ENCODE results near the gene TBX19. TPM values are rescaled to one million over a fixed set of nuclear protein-coding genes. Genes with fewer than 3 reads are reported as not detected.
A peak's percentile ranks its signal among the peaks of the same experiment; 100 is the strongest.

Gene TBX19
- total RNA-seq, 1 experiment from 2014 or later, result 2.8 TPM

DNA sequence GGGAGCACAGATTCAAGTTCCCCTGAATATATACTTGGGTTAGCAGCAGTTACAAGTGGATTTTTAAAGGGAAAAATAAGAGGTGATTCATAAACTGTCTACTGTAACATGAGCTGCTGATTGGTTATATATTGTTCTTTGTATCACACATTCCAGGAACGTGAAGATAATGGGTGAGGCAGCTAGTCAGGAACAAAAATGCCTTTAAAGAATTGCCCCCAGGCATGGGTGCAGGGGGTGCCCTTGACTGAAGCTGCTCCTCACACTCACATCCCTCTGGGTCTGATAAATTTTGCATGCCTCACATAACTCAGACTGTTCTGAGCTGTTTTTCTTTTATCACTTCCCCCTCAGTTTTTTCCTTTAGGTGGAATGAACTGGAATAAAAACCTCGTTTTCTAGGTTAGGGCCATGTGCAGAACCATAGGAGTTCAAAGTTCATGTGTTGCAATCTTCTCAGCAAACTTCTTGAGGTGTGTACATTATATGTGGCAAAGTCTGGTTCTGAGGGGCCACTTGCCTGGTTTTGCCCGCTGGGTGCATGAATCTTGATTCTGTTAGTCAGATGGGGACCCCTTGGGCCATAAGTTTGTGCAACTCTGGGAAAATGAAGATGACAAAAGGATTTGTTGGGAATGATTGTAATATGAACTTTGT lies 21.1 kb downstream of the TBX19 start:
- CTCF ChIA-PET, result interaction anchor here (1.2 to 1.6 kb wide), 3 partner anchors 20 to 67 kb away, joined by 5 to 12 read pairs (median 11); no protein-coding TSS in a partner anchor
- no peak overlapping the region for H3K4me3 ChIP-seq (ENCODE audit: low read depth, low read length)

DNA sequence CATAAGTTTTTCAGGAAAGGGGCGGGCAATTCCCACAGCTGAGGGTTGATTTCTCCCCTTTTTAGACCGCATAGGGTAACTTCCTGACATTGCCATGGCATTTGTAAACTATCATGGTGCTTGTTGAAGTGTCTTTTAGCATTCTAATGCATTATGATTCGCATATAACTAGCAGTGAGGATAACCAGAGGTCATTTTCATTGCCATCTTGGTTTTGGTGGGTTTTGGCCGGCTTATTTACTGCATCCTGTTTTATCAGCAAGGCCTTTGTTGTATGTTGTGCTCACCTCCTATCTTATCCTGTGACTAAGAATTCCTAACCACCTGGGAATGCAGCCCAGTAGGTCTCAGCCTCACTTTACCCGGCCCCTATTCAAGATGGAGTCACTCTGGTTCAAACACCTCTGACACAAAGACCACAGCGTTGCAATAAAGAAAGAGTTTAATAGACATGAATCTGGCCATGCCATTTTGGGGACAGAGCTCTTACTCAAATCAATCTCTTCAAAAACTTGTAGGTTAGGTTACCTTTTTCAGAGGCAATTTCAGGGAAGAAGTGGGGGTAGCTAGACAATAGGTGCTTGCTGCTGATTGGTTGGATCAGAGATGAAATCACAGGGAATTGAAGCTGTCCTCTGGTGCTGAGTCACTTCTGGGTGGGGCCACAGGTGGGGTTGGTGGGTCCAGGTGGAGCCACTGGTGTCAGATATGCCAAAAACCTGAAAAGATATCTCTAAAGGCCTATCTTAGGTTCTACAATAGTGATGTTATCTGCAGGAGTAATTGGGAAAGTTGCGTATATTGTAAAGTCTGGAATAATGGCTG lies 23.3 kb downstream of the TBX19 start:
- no peaks in the 10 kb centered on the region for H3K36me3 ChIP-seq (ENCODE audit: control insufficient read depth, insufficient read depth, low read length)
- Mint-ChIP-seq H3K4me3 (ENCODE audit: unreplicated experiment) (no peak overlapping the region), H3K4me1 (ENCODE audit: low read depth, unreplicated experiment) (peaks cover 26% of the 10 kb centered on the region), H3K27ac (ENCODE audit: unreplicated experiment) (peak overlapping the region; percentile 65), H3K9me3 (ENCODE audit: unreplicated experiment) (no peaks in the 10 kb centered on the region), H3K36me3 (ENCODE audit: insufficient read depth, unreplicated experiment) (no peaks in the 10 kb centered on the region), H3K27me3 (ENCODE audit: insufficient read depth, unreplicated experiment) (no peaks in the 10 kb centered on the region)
- no peaks in the 10 kb centered on the region; the same call in 1 of the 2 replicates for H3K27me3 ChIP-seq (replicated peaks; ENCODE audit: control insufficient read depth, insufficient read depth, low read length)
- H3K4me3 ChIP-seq (ENCODE audit: low read depth, low read length), result no peak overlapping the region
- TF ChIP-seq, protein P1, sequence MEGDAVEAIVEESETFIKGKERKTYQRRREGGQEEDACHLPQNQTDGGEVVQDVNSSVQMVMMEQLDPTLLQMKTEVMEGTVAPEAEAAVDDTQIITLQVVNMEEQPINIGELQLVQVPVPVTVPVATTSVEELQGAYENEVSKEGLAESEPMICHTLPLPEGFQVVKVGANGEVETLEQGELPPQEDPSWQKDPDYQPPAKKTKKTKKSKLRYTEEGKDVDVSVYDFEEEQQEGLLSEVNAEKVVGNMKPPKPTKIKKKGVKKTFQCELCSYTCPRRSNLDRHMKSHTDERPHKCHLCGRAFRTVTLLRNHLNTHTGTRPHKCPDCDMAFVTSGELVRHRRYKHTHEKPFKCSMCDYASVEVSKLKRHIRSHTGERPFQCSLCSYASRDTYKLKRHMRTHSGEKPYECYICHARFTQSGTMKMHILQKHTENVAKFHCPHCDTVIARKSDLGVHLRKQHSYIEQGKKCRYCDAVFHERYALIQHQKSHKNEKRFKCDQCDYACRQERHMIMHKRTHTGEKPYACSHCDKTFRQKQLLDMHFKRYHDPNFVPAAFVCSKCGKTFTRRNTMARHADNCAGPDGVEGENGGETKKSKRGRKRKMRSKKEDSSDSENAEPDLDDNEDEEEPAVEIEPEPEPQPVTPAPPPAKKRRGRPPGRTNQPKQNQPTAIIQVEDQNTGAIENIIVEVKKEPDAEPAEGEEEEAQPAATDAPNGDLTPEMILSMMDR (IDR thresholded peaks at IDR 0.05; ENCODE audit: insufficient read depth in 1 of 2, low read depth in 1 of 2, low read length in 1 of 2, severe bottlenecking in 1 of 2, unreplicated experiment in 1 of 2), result no peak
- ChIA-PET CTCF (no interaction called here), POLR2A (no interaction called here)
- peaks cover 48% of the 10 kb centered on the region for H3K4me1 ChIP-seq
- intact Hi-C loops (cut with micrococcal nuclease; ENCODE audit: unreplicated experiment), result no loop called here
- no peaks in the 10 kb centered on the region for H3K9me3 ChIP-seq
- no TSS peak for BruUV-seq (replicated peaks)
- DNase-seq, result no peak

More for the DNA sequence above, 21.1 kb downstream of the TBX19 start:
- Mint-ChIP-seq H3K4me3 (ENCODE audit: unreplicated experiment) (peak overlapping the region; percentile 36), H3K27ac (ENCODE audit: unreplicated experiment) (peak overlapping the region; percentile 65), H3K4me1 (ENCODE audit: low read depth, unreplicated experiment) (peaks cover 26% of the 10 kb centered on the region), H3K27me3 (ENCODE audit: insufficient read depth, unreplicated experiment) (no peaks in the 10 kb centered on the region), H3K9me3 (ENCODE audit: unreplicated experiment) (no peaks in the 10 kb centered on the region), H3K36me3 (ENCODE audit: insufficient read depth, unreplicated experiment) (no peaks in the 10 kb centered on the region)
- H3K36me3 ChIP-seq (ENCODE audit: control insufficient read depth, insufficient read depth, low read length), result no peaks in the 10 kb centered on the region
- TF ChIP-seq, protein P1 (IDR thresholded peaks at IDR 0.05; ENCODE audit: insufficient read depth in 1 of 2, low read depth in 1 of 2, low read length in 1 of 2, severe bottlenecking in 1 of 2, unreplicated experiment in 1 of 2), result no peak
- H3K27me3 ChIP-seq (replicated peaks; ENCODE audit: control insufficient read depth, insufficient read depth, low read length), result no peaks in the 10 kb centered on the region; the same call in 1 of the 2 replicates
- H3K4me1 ChIP-seq, result peaks cover 48% of the 10 kb centered on the region
- POLR2A ChIA-PET, result interaction anchor here (0.5 to 0.8 kb wide), 3 partner anchors 20 to 1075 kb away, joined by 3 read pairs; no protein-coding TSS in a partner anchor
- no peaks in the 10 kb centered on the region for H3K9me3 ChIP-seq
- peak; percentile 89 to 92 for DNase-seq
- intact Hi-C loops (cut with micrococcal nuclease; ENCODE audit: unreplicated experiment), result loop anchor here (1.0 kb wide), 2 partner anchors 66 to 123 kb away; partner anchors contain the start of gene TIPRL
- no TSS peak for BruUV-seq (replicated peaks)

DNA sequence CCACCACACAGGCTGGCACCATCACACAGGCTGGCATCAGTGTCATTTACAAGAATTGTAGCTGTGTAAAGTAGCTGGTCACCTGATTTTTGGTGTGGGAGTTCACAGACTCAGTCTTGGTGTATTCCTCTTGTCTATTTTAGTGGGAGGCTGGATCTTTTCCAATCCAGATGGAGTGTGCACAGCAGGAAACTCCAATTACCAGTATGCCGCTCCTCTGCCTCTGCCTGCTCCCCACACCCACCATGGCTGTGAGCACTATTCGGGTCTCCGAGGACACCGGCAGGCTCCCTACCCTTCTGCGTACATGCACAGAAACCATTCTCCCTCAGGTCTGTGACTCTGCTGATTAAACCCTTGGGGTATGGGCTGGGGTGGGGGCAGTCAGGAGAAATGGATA lies 24.2 kb downstream of the TBX19 start:
- Mint-ChIP-seq H3K36me3 (ENCODE audit: insufficient read depth, unreplicated experiment) (no peaks in the 10 kb centered on the region), H3K27ac (ENCODE audit: unreplicated experiment) (peak overlapping the region; percentile 65), H3K4me1 (ENCODE audit: low read depth, unreplicated experiment) (peaks cover 26% of the 10 kb centered on the region), H3K9me3 (ENCODE audit: unreplicated experiment) (no peaks in the 10 kb centered on the region), H3K4me3 (ENCODE audit: unreplicated experiment) (no peak overlapping the region), H3K27me3 (ENCODE audit: insufficient read depth, unreplicated experiment) (no peaks in the 10 kb centered on the region)
- H3K4me3 ChIP-seq (ENCODE audit: low read depth, low read length), result no peak overlapping the region
- TF ChIP-seq, protein P1 (IDR thresholded peaks at IDR 0.05; ENCODE audit: insufficient read depth in 1 of 2, low read depth in 1 of 2, low read length in 1 of 2, severe bottlenecking in 1 of 2, unreplicated experiment in 1 of 2), result no peak
- ChIA-PET CTCF (interaction anchor here (1.5 kb wide), 1 partner anchor 70 kb away, joined by 3 read pairs; no protein-coding TSS in a partner anchor), POLR2A (no interaction called here)
- intact Hi-C loops (cut with micrococcal nuclease; ENCODE audit: unreplicated experiment), result no loop called here
- H3K4me1 ChIP-seq, result peaks cover 47% of the 10 kb centered on the region
- no TSS peak for BruUV-seq (replicated peaks)
- no peaks in the 10 kb centered on the region for H3K36me3 ChIP-seq (ENCODE audit: control insufficient read depth, insufficient read depth, low read length)
- DNase-seq, result no peak
- H3K9me3 ChIP-seq, result no peaks in the 10 kb centered on the region
- H3K27me3 ChIP-seq (replicated peaks; ENCODE audit: control insufficient read depth, insufficient read depth, low read length), result no peaks in the 10 kb centered on the region; the same call in 1 of the 2 replicates
